ENCODE data around the gene PITHD1.
"Not testable (repeated sequence)": the region's sequence is repeated elsewhere in the genome, so short reads cannot be mapped to it uniquely, and the experiment has no call there.

Gene PITHD1

DNA sequence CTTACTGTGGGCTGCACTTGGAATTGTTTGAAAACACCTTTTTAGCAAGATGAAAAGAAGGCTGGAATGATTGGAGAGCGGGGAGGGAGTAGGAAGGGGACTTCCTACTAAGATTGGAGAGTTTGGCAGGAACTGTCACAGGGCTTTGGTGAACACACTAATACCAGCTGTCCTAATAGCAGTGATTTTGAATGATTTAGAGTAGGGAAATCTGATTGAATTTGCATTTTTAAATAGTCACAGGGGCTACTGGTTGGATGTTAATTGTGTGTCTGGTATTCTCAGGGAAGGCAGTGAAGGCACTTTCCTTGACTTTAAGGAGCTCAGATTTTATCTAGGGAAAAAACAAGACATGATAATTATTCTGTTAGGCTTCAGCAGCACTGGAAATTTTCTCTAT is 49.5 kb downstream of the PITHD1 start:
- DNase-seq: no peak

DNA sequence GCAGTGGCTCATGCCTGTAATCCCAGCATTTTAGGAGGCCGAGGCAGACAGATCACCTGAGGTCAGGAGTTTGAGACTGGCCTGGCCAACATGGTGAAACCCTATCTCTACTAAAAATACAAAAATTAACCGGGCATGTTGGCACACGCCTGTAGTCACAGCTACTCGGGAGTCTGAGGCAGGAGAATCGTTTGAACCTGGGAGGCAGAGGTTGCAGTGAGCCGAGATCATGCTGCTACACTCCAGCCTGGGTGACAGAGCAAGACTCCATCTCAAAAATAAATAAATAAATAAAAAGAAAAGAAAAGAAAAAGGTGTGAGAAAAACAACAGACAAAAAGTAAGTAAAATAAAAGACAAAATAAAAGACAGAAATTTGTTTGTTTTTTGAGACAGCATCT is 55.9 kb downstream of the PITHD1 start:
- not testable (repeated sequence) for DNase-seq

DNA sequence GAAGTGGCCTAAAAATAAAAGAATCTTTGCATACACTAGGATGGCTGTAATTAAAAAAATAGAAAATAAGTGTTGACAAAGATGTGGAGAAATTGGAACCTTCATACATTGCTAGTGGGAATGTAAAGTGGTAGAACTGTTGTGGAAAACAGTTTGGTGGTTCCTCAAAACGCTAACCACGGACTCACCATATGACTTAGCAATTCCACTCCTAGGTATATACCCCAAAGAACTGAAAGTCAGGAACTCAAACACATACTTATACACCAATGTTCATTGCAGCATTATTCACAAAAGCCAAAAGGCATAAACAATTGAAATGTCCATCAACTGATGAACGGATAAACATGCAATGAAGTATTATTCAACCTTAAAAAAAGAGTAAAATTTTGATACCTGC is 57.8 kb downstream of the PITHD1 start:
- no peak for DNase-seq

All from NCI-H2227 treated with DMSO at 0.1 percent for 48 hours (cell line).